Heart left ventricle (tissue), 13 donors: Measurements from ENCODE around the gene DNAJC17.

Experiments
- POLR2A ChIP-seq, 2 donors: fragments of 450-650 bp; IDR thresholded peaks; one replicate each; pipeline ENCODE4 v1.6.1; 2017; ENCODE audit warnings: antibody characterized with exemption in 2 of 2, mild to moderate bottlenecking in 2 of 2, moderate library complexity in 2 of 2
- TF ChIP-seq, protein P1 (sequence below), 12 donors: fragments of 200-600 bp; sonication (generic) in 4 of 12; IDR thresholded peaks; one replicate each; pipeline versions ENCODE4 v1.5.0 to v1.8.0; 2018 to 2022; ENCODE audit warnings: antibody characterized with exemption in 12 of 12, mild to moderate bottlenecking in 5 of 12
- donor health status: ischemic (EF 13 %, LVEDD 7.1; RV severe dilation, severe dysfunction).
- donor health status: DM: no; HTN: yes; CAD: no.
- donor health status: DM: no; HTN: no; CAD: no.
- donor health status: ischemic (EF 25% LVEDD 6.9; RV normal size, moderate dysfunction).
- donor health status: ischemic (EF 25% LVEDD 5.7; RV mildly dilated, moderate dysfunction).
- donor health status: ischemic (EF 35%, LVEDD 5.7; RV mildly dilated, moderate dysfunction).
- donor health status: nonischemic (EF 11% LVEDD 7.7; RV severe dilation, severe dysfunction).
- donor health status: DM: yes; HTN: yes; CAD: no.
- donor health status: PGD.
- donor health status: ischemic (EF 29% LVEDD 5.4; RV normal size, mild dysfunction).
- donor health status: nonischemic (EF 23%, LVEDD 6.1; RV moderate dilation, normal function).

DNA sequence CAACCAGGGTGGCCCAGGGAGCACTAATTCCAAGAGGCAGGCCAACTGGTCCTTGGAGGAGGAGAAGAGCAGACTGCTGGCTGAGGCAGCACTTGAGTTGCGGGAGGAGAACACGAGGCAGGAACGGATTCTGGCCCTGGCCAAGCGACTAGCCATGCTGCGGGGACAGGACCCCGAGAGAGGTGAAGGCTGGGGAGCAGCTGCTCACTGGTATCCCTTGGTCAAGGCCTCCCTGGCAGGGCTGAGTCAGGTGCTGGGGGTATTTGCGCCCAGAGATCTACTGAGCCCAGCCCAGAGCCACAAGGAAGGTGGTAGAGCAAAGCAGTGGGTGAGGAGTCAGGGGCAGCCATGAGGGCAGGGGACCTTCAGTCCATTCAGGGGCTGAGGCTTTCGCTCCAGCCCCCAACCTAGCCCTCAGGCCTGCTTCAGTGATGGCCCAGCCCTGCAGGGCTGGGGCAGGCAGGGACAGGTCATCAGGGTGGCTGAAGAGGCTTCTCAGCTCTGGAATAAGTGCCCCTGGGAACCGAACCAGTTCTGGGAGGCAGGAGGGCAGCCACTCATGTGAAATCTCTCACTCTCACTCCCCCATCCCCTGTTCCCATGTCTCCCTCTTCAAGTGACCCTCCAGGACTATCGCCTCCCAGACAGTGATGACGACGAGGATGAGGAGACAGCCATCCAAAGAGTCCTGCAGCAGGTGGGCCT, 5.6 kb upstream of the DNAJC17 start:
- TF ChIP-seq, protein P1, sequence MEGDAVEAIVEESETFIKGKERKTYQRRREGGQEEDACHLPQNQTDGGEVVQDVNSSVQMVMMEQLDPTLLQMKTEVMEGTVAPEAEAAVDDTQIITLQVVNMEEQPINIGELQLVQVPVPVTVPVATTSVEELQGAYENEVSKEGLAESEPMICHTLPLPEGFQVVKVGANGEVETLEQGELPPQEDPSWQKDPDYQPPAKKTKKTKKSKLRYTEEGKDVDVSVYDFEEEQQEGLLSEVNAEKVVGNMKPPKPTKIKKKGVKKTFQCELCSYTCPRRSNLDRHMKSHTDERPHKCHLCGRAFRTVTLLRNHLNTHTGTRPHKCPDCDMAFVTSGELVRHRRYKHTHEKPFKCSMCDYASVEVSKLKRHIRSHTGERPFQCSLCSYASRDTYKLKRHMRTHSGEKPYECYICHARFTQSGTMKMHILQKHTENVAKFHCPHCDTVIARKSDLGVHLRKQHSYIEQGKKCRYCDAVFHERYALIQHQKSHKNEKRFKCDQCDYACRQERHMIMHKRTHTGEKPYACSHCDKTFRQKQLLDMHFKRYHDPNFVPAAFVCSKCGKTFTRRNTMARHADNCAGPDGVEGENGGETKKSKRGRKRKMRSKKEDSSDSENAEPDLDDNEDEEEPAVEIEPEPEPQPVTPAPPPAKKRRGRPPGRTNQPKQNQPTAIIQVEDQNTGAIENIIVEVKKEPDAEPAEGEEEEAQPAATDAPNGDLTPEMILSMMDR (IDR thresholded peaks at IDR 0.05): no peak
- TF ChIP-seq POLR2A (IDR thresholded peaks at IDR 0.05): no peak
